ENCODE measurements around the gene KIF14.

The KIF14 gene, protein sequence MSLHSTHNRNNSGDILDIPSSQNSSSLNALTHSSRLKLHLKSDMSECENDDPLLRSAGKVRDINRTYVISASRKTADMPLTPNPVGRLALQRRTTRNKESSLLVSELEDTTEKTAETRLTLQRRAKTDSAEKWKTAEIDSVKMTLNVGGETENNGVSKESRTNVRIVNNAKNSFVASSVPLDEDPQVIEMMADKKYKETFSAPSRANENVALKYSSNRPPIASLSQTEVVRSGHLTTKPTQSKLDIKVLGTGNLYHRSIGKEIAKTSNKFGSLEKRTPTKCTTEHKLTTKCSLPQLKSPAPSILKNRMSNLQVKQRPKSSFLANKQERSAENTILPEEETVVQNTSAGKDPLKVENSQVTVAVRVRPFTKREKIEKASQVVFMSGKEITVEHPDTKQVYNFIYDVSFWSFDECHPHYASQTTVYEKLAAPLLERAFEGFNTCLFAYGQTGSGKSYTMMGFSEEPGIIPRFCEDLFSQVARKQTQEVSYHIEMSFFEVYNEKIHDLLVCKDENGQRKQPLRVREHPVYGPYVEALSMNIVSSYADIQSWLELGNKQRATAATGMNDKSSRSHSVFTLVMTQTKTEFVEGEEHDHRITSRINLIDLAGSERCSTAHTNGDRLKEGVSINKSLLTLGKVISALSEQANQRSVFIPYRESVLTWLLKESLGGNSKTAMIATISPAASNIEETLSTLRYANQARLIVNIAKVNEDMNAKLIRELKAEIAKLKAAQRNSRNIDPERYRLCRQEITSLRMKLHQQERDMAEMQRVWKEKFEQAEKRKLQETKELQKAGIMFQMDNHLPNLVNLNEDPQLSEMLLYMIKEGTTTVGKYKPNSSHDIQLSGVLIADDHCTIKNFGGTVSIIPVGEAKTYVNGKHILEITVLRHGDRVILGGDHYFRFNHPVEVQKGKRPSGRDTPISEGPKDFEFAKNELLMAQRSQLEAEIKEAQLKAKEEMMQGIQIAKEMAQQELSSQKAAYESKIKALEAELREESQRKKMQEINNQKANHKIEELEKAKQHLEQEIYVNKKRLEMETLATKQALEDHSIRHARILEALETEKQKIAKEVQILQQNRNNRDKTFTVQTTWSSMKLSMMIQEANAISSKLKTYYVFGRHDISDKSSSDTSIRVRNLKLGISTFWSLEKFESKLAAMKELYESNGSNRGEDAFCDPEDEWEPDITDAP (N-terminal part only)

DNA sequence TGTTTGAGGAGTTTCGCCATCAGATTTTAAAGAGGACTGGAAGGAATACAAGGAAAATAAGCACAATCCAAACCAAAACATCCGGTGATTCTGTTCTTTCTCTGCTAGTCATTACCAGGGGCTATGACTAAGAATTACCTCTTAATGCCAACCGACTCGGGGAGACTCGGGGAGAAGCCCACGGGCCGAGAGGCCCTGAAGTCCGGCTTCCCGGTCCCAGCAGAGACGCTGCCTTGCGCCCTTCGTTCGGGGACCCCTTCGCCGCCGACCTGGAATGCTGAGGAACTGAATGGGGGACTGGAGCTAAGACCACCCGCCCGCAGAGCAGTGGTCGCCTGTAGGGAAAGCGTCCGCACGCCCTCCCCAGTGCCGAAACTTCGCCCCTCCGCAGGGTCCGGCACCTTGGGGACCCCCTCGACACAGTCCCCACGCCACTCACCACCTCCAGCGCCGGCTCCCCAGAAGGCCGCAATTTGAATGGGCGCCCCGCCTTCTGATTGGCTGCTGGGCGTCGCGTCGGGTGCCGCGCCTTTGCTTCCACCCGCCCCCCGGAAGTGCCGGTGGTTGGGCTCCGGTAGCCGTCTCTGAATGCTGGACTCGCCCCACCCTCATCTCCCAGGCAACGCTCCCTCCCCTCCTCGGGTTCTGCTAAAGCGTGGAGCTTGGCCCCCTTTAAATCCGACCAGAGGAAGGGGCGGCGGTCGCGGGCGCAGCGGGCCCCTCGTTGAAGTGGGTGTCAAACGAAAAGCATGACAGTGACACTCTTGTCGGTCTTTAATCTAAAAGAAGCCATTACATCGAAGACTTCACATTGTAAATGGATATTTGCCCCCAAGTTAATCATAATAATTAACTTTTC, at the start of gene KIF14:
KIF14 (minus strand) TSS at position 479 of the 859 bp plus-strand sequence. CDS start 2,028 bp downstream, outside the sequence.
- peak; percentile 33 for DNase-seq (ENCODE audit: low read depth, low spot score)
- peak within 1 kb of the TSS; percentile 35 for H3K27ac ChIP-seq

DNA sequence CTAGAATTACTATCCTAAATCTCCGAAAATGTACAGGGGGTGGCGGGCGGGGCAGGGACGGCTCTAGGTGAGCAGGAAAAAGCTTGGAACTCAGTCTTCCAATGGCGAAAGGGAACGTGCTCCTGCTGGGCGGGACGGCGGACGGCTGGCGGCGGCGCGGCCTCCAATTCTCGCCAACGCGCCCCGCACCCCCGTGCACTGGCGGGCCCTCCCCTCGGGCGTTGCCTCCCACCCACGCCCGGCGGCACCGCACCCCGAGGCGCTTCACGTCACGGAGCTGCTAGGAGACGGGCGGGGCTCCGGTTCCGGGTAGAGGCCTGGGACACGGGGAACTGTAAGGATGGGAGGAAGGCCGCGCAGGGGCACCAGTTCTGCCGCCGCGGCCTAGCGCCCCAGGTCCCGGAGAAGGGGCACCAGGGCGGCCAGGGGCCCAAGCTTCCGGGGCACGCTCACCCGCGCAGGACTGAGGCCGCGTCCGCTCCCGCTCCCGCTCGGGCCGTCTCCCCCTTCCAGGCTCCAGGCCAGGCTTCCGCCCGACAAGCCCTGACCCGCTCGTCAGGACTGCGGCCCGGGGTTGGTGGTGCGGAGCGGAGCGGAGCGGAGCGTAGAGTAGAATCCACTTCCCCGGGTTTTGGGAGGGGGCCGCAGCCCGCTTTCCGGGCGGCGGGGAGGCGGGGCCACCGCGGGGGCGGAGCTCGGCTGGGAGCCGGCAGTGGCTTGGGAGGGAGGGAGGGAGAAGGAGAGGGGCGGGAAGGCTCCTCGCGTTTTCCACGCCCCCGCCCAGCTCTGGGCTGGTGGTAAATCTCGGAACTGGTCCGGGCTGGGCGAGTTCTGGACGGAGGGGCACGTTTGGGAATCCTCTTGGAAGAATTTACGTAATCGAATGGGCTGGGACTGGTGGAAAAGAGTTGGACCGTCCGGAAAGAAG, 49.0 kb upstream of the KIF14 start, which contains the start of gene DDX59:
DDX59 (minus strand) TSS at position 594 of the 928 bp plus-strand sequence. CDS start 3,167 bp downstream, outside the sequence.
- peak; percentile 88 for DNase-seq (ENCODE audit: low read depth, low spot score)
- H3K27ac ChIP-seq, result peak within 1 kb of the TSS; percentile 99

DNA sequence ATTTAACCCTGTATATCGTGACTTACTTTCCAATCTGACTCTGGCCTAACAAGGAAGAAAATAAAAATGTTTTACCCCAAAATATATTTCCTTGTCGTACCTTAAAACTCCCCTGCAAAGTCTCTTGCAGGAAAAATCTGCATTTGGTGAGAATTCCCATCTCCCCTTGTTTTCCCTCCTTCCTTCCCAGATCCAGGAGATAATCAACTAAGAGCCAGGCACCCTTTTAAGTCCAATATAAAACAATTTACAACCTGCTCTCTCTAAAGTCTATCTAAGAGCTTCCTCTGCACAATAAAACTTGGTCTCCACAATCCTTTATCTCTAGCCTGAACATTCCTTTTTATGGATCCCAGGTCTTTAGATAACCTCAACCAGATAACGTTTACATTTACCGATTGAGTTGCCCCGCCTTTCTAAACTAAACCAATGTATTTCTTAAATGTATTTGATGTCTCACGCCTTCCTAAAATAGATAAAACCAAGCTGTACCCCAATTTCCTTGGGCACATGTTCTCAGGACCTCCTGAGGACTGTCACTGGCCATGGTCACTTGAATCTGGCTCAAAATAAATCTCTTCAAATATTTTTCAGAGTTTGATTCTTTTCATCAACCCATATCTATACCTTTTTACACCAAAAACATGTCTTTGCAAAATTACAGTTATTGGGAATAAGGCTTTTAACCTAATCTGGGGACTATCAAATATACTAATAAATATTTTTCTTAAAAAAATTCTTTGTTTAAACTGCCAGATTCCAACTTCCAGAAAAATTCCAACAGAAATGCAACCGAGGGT, 48.2 kb upstream of the KIF14 start:
- DNase-seq (ENCODE audit: low read depth, low spot score), result no peak

DNA sequence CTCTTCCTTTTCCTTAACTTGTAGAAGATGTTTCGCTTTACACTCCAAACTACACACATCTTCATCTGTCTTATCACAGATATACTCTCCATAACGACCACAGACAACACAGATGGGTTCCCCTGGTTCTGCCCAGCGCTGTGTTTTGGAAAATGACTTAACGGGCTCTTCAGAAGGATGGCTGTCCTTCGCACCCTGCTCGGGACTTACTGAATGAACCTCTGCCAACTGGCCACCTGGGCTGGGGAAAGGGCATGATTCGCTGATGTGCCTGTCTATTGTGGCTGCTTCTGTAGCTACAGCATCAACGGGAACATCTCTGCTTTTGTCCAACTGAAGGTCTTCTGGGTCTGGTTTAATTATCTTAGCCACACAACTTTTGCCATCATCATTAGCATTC, 45.8 kb upstream of the KIF14 start:
- DNase-seq (ENCODE audit: low read depth, low spot score), result no peak
- peak overlapping the region; percentile 40 for H3K27ac ChIP-seq

More for the DNA sequence above, 48.2 kb upstream of the KIF14 start:
- H3K27ac ChIP-seq, result peak overlapping the region; percentile 99

DNA sequence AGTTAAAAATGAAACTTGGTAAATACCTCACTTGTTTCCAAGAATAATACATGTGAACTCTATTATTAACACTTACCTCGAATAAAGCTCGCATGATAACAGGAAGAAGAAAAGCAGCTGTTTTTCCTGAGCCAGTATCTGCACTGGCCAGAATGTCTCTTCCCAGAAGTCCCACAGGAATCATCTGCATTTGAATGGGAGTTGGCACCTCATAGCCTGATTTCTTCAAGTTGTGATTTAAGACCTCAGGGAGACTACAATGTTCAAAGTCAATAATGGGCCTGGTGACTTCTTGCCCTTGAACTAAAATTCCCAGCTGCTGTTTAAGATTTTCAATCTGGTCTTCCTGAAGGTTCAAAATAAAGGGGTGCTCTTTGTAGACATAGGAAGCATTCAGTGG, 45.3 kb upstream of the KIF14 start:
- DNase-seq (ENCODE audit: low read depth, low spot score), result no peak
- peak overlapping the region; percentile 40 for H3K27ac ChIP-seq

DNA sequence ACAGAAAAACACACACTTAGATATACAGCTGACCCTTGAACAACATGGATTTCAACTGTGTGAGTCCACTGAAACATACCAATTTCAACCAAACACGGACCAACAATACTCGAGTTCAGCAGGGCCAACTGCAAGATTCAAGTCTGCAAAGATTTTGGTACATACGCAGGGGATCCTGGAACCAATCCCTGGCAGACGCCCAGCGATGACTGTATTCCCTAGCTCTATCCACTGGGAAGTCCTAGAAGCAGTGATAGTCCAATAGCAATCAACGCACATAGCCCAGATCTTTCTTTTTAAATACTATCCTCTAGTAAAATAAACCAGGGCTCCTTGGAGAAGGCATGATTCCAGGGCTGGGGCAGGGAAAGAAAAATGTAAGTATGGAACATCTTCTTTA, 40.2 kb upstream of the KIF14 start:
- no peak for DNase-seq (ENCODE audit: low read depth, low spot score)
- H3K27ac ChIP-seq, result peak overlapping the region; percentile 96

DNA sequence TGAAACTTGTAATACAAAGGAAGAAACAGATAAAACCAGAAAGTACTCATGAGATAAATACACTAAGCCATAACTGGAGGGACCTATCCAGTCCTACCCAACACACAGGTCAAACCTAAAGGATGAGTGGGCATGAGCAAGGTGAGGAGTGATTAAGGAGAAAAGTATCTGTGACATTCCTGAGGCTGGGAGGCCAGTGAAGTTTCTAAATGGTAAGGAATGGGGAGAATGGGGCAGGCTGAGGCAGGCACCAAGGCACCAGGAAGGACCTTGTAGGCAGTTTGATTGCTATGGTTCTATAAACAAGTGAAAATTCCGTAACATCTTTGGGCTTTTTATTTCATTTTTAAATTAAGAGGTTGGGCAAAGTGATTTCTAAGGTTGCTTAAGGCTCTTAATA, 38.7 kb upstream of the KIF14 start:
- peak overlapping the region; percentile 96 for H3K27ac ChIP-seq
- peak; percentile 94 for DNase-seq (ENCODE audit: low read depth, low spot score)

DNA sequence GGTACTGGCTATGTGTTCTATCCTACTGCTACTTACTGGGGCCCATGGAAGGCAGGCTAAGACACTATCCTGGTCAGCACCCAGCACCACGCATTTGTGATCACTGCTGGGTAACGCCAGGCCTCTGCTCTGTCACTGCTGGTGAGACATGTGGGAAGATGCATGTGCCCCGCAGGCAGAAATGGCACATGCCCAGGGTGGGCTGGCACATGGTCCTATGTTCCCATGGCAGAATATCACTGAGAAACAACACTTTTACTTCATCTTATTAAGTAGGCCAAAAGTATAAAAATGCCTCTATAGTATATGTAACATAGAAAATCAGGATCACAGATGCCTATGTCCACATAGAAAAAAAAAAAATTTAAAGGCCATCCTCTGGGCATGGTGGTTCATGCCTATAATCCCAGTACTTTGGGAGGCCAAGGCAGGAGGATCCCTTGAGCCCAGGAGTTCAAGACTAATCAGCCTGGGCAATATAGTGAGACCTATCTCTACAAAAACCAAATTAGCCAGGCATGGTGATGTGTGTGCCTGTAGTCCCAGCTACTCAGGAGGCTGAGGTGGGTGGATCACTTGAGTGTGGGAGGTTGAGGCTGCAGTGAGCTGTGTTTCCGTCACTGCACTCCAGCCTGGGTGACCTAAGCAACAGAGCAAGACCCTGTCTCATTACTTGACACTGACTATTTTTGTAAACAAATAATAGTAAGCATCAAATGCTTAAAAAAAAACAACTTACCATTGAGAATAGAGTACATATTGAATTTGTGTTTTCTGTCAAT, 37.7 kb upstream of the KIF14 start:
- DNase-seq (ENCODE audit: low read depth, low spot score), result no peak

DNA sequence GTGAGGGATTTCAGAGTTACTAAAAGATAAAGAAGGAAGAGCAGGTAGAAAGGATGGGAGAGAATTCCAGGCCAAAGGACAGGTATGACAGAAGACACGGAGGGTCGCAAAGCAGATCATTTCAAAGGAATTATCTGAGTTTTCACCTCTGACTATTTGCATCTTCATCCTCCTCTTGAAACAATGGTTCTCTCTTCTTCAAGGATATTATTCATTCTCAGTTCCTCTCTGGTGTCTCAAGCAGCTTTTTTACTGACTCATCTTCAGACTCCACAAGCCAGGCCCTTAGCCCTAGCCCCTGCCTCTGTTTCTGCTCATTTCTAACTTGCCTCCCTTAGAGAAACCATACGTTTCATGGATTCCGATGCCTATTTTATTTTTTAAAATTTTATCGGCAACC, 34.1 kb upstream of the KIF14 start:
- peak overlapping the region; percentile 86 for H3K27ac ChIP-seq

More for the DNA sequence above, 37.7 kb upstream of the KIF14 start:
- H3K27ac ChIP-seq, result peak overlapping the region; percentile 96

DNA sequence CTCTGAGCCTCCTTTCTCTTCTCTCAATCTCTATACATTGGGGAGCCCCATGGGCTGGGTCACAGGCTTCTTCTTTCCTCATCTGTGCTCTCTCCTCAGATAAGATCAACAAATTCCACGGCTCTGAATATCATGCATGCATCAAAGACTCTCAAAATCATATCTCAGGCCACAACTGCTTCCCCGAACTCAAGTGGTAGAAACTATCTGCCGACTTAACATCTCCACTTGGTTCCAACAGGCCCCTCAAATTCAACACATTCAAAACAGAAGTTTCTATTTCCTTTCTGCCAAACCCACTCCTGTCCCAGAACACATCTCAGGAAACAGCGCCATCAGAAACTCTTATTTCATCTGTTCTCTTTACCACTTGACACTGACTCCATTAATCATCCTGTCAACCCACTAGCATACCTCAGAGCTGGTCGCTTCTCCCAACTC, 32.5 kb upstream of the KIF14 start:
- H3K27ac ChIP-seq, result no peak overlapping the region
- no peak for DNase-seq (ENCODE audit: low read depth, low spot score)

More for the DNA sequence above, 34.1 kb upstream of the KIF14 start:
- no peak for DNase-seq (ENCODE audit: low read depth, low spot score)

DNA sequence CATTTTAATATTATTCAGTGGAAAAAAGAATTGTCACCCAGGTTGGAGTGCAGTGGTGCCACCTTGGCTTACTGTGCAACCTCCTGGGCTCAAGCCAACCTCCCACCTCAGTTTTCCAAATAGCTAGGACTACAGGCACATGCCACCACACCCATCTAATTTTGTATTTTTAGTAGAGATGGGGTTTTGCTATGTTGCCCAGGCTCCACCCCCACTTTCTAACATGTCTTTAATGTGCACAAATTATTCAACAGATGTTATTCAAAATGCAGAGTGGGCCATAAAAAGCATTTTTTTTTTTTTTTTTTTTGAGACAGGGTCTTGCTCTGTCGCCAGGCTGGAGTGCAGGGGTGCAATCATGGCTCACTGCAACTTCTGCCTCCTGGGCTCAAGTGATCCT, 31.8 kb upstream of the KIF14 start:
- no peak overlapping the region for H3K27ac ChIP-seq
- DNase-seq (ENCODE audit: low read depth, low spot score), result no peak

DNA sequence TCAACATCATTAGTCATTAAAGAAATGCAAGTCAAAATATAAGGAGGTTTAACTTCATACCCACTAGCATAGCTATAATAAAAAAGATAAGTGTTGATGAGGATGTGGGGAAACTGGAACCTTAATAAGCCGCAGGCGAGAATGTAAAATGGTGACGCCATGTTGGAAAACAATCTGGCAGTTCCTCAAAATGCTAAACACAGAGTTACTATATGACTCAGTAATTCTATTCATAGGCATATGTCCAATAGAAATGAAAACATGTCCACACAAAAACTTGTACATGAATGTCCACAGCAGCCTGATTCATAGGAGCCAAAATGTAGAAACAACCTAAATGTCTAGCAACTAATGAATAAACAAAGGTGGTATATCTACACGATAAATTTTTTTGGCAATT, 26.0 kb upstream of the KIF14 start:
- no peak overlapping the region for H3K27ac ChIP-seq
- DNase-seq (ENCODE audit: low read depth, low spot score), result no peak

DNA sequence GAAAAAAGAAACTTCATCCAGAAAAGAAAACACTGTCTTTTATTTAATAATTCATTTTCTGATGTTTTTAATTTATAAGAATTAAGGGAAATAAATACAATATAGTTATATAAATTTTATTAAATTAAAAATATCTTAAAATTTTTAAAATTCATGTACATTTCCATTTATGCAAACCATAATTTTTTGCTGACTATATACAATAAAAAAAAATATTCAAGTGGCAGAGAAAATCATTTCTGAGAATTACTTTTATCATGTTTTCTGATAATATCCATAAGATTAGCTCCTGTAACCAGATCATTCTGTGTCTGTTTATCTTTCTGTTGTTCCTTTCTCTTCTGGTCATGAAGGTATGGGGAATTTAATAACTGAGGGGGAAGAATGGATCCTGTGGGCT, 23.5 kb upstream of the KIF14 start:
- no peak for DNase-seq (ENCODE audit: low read depth, low spot score)
- H3K27ac ChIP-seq, result no peak overlapping the region

DNA sequence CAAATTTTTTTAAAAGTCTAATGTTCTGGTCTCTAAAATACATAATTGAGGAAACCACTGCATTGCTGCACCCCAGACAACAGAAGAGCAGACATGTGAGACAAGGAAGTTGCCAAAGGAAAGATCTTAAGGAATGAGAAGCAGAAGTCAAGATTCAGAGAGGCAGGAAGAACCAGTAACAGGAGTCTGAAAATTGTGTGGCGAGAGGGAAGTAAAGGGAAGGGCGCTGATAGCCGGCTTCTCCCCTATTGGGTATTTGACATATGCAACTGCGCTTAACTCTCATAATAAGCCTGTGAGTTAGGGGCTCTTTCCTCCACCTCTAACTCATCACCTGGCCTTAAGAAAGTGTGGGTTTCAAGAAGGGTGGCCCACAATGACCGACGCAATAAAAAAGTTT, 21.9 kb upstream of the KIF14 start:
- H3K27ac ChIP-seq, result peak overlapping the region; percentile 85
- DNase-seq (ENCODE audit: low read depth, low spot score), result no peak

DNA sequence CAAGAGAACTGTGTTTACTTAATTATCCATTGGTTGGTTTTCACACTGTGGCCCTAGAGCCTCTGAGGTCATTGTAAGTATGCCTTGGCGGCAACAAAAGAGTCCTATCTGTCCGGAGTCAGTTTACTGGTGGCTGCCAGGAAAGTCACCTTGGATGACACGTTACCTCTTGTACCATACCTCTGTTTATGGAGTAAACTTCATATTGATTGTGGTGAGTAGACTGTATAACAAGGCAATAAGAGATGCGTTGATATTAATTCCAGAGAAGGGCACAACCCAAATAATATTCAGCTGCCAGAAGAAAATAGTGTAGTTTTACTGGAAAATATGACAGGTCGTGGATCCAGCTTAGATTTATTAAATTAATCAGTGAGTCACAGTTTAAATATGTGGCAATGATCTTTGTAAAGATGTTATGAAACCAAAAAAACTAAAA, 20.4 kb upstream of the KIF14 start:
- DNase-seq (ENCODE audit: low read depth, low spot score), result no peak
- H3K27ac ChIP-seq, result peak overlapping the region; percentile 85

DNA sequence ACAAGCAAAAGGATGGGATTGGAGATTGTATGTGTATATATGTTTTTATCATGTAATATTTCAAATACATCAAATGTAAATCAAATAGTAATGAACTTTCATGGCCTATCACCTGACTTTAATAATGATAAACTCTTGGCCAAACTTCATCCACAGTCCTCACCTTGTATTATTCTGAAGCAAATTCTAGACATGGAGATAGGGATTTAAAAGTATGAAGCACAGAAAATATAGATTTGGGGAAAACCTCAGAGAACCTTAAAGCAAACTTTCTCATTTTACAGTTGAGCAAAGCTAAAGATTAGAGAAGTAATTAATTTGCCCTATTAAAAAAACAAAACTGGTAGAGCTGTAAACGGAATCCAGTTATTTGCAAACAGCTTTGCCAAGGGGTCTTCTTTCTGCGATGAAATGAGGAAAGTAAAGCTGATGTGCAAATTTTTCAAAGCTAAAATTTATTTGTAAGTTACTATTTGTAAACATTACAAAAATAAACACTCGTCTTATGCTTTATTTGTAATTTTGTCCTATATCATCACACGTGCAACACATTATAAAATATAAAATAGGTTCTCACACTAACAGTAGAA, 19.9 kb upstream of the KIF14 start:
- no peak for DNase-seq (ENCODE audit: low read depth, low spot score)
- peak overlapping the region; percentile 85 for H3K27ac ChIP-seq

Data from epithelial cell of prostate (primary cell).